Glutamatergic neuron (in vitro differentiated cells): ENCODE results near the gene SPEN. TPM values are rescaled to one million over a fixed set of nuclear protein-coding genes. Genes with fewer than 3 reads are reported as not detected.

Experiments used
- DNase-seq: peaks from one replicate; pipeline ENCODE4 v3.0.0; 2022
- H3K27ac Mint-ChIP-seq: one replicate; pipeline ENCODE4 v1.8.0; 2020; ENCODE audit warnings: mild to moderate bottlenecking, mixed read lengths, inconsistent platforms; ENCODE audit not compliant: unreplicated experiment
- H3K27me3 Mint-ChIP-seq: one replicate; pipeline ENCODE4 v1.8.0; 2020; ENCODE audit warnings: mild to moderate bottlenecking, moderate library complexity, mixed read lengths, inconsistent platforms; ENCODE audit not compliant: unreplicated experiment
- H3K36me3 Mint-ChIP-seq: one replicate; pipeline ENCODE4 v1.8.0; 2020; ENCODE audit warnings: mild to moderate bottlenecking, mixed read lengths, inconsistent platforms; ENCODE audit not compliant: unreplicated experiment
- H3K4me1 Mint-ChIP-seq: one replicate; pipeline ENCODE4 v1.8.0; 2020; ENCODE audit warnings: mild to moderate bottlenecking, low read depth, mixed read lengths, inconsistent platforms; ENCODE audit not compliant: unreplicated experiment
- H3K4me3 Mint-ChIP-seq: one replicate; pipeline ENCODE4 v1.8.0; 2020; ENCODE audit warnings: mild to moderate bottlenecking, mixed read lengths, inconsistent platforms; ENCODE audit not compliant: unreplicated experiment
- H3K9me3 Mint-ChIP-seq: one replicate; pipeline ENCODE4 v1.8.0; 2020; ENCODE audit warnings: mild to moderate bottlenecking, moderate library complexity, mixed read lengths, inconsistent platforms; ENCODE audit not compliant: unreplicated experiment
- long read RNA-seq: library from polyadenylated mRNA; unstranded; transcript quantifications from one replicate; pipeline ENCODE4 v2.0.0, GENCODE V29; 2020; ENCODE audit not compliant: unreplicated experiment
- total RNA-seq: library from RNA; stranded (reverse); fragmentation: NEBNext Ultra II Directional; extraction: Animal tissue kit (Norgen Biotek cat#: 25700); gene quantifications from one replicate; pipeline ENCODE4 v1.2.1, GENCODE V29; 2021; ENCODE audit not compliant: unreplicated experiment
- TF ChIP-seq, protein P1 (sequence below): fragments of 200-600 bp; sonication (generic); IDR thresholded peaks from one replicate; pipeline ENCODE4 v1.5.0; 2021; ENCODE audit not compliant: partially characterized antibody, unreplicated experiment

Gene SPEN, protein sequence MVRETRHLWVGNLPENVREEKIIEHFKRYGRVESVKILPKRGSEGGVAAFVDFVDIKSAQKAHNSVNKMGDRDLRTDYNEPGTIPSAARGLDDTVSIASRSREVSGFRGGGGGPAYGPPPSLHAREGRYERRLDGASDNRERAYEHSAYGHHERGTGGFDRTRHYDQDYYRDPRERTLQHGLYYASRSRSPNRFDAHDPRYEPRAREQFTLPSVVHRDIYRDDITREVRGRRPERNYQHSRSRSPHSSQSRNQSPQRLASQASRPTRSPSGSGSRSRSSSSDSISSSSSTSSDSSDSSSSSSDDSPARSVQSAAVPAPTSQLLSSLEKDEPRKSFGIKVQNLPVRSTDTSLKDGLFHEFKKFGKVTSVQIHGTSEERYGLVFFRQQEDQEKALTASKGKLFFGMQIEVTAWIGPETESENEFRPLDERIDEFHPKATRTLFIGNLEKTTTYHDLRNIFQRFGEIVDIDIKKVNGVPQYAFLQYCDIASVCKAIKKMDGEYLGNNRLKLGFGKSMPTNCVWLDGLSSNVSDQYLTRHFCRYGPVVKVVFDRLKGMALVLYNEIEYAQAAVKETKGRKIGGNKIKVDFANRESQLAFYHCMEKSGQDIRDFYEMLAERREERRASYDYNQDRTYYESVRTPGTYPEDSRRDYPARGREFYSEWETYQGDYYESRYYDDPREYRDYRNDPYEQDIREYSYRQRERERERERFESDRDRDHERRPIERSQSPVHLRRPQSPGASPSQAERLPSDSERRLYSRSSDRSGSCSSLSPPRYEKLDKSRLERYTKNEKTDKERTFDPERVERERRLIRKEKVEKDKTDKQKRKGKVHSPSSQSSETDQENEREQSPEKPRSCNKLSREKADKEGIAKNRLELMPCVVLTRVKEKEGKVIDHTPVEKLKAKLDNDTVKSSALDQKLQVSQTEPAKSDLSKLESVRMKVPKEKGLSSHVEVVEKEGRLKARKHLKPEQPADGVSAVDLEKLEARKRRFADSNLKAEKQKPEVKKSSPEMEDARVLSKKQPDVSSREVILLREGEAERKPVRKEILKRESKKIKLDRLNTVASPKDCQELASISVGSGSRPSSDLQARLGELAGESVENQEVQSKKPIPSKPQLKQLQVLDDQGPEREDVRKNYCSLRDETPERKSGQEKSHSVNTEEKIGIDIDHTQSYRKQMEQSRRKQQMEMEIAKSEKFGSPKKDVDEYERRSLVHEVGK (N-terminal part only)
- total RNA-seq = 52.4 TPM
- long read RNA-seq, partial matches to known transcripts = 13 of 15 reads
- long read RNA-seq, other reads (novel, unspliced or antisense) = 2 of 15 reads

DNA sequence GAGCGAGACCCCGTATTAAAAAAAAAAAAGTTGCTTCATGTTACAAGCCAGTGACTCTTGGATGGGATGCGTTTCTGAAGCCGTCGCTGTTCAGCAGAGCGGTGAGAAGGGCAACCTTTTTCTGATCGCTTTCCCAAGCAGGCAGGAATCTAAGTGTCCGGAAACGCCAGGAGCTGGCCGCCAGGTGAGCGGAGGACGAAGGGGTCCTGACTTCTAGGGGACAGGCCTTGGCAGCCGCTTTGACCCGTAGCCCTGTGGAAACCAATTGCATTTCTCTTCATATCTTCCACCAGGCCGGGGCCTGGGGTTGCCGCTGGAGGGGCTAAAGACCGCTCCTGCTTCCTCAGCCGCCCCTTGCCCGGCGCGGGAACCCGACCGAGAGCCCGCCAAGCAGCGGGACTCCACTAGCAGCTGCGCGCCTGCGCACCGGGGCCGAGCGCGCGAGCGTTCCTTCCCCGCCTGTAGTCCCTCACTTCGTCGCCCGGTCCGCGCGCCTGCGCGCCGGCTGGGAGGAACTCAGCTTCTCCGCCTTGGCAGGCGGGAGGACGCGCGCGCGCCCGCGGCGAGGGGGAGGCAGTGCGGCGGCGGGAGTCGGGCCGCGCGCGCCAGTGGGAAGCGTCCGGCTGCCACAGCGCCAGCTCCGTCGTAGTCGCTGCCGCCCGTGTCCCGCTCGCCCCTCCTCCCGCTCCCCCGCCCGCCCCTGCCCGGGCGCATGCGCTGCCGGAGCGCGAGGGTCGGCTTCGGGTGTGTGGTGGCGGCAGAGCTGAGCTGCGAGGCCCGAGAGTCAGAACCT is at the start of gene SPEN:
Gene SPEN, plus strand, starts transcription at position 608 of the 793 bp plus-strand sequence. CDS start 361 bp downstream, outside the sequence.
- peak; percentile 99 for DNase-seq
- Mint-ChIP-seq H3K4me1 (peaks cover 18% of the 10 kb centered on the region), H3K27me3 (peaks cover 16% of the 10 kb centered on the region), H3K27ac (peak within 1 kb of the TSS; percentile 100), H3K9me3 (peaks cover 13% of the 10 kb centered on the region), H3K36me3 (no peaks in the 10 kb centered on the region), H3K4me3 (peak within 1 kb of the TSS; percentile 95)
- TF ChIP-seq, protein P1, sequence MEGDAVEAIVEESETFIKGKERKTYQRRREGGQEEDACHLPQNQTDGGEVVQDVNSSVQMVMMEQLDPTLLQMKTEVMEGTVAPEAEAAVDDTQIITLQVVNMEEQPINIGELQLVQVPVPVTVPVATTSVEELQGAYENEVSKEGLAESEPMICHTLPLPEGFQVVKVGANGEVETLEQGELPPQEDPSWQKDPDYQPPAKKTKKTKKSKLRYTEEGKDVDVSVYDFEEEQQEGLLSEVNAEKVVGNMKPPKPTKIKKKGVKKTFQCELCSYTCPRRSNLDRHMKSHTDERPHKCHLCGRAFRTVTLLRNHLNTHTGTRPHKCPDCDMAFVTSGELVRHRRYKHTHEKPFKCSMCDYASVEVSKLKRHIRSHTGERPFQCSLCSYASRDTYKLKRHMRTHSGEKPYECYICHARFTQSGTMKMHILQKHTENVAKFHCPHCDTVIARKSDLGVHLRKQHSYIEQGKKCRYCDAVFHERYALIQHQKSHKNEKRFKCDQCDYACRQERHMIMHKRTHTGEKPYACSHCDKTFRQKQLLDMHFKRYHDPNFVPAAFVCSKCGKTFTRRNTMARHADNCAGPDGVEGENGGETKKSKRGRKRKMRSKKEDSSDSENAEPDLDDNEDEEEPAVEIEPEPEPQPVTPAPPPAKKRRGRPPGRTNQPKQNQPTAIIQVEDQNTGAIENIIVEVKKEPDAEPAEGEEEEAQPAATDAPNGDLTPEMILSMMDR = no peak

DNA sequence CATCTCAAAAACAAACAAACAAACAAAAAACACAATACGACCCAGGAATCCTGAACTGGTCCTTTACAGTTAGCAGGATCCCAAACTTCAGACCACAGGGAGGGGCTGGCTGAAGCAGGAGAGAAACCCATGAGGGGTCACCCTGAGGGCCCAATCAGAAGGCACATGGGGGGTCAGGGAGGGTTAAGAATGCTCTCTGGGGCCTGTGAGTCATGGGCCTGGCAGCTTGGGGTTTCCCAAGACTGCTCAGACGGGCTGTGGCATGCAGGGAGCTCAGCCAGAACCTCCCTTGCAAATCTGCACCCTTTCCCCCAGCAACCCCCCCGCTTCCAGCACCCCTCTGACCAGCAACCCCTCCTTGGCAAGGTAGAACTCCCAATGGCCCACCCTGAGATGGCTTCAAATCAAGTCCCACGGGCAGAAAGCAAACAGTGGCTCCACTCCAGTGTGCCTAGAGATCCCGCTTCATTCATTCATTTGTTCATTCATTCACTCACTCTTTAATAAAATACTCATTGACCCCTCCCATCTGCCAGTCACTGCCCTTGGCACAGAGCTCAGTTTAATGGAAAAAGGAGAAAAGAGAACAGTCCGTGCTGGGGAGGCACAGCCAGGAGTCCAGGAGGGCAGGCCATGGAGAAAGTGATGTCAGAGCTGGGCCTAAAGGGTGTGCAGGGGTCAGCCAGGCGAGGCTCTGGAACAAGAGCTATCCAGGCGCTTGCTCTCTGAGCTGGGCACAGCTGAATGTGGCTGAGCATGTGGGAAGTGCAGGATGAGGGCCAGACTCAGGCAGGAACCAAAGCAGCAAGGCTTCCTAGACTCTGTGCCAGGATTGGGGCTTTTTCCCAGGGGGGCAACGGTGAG is 48.3 kb upstream of the SPEN start:
- H3K27ac Mint-ChIP-seq = no peak overlapping the region
- no peaks in the 10 kb centered on the region for H3K9me3 Mint-ChIP-seq
- no peaks in the 10 kb centered on the region for H3K36me3 Mint-ChIP-seq
- TF ChIP-seq, protein P1 = no peak
- H3K4me3 Mint-ChIP-seq = no peak overlapping the region
- H3K4me1 Mint-ChIP-seq = peaks cover 6% of the 10 kb centered on the region
- H3K27me3 Mint-ChIP-seq = peaks cover 4% of the 10 kb centered on the region
- DNase-seq = no peak

DNA sequence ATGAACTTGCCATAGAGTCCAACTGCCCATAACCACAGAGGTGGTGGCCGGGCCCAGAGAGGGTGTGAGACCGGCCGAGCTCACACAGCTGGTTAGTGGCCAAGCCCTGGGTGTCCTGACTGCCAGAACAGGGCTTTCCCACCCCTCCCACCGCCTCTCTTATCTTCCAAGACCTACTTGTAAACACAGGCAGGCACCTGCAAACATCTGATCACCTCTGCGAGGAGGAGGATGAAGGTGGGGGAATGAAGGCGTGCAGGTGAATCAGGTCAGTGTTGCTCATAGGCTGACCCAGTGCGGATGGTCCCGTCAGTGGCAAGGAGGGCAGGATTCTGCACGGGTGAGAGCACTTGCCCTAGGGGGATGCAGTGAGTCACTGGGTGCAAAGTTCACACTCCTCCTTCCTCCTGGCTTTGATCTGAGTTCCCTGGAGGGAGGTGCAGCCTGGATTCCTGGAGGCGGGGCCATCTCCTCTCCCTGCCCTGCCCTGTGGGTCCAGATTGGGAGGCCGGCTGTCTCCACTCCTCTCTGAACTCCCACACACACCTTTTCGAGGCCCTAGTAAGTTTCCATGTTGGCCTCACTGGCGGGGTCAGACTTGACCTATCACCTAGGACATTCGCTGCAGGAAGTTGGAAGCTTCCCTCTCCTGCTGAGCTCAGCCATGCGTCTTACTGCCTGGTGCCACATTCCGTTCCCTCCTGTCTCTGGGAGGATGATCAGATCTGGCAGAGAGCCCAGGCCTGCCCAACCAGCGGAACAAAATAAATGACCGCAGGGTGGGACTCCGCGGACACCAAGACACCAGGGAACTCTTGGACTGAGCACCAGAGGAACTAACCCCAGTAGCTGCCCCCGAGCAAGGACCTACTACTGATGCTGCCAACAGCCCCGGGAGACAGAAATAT is 47.3 kb upstream of the SPEN start:
- H3K9me3 Mint-ChIP-seq = no peaks in the 10 kb centered on the region
- H3K27me3 Mint-ChIP-seq = peaks cover 4% of the 10 kb centered on the region
- H3K4me3 Mint-ChIP-seq = no peak overlapping the region
- TF ChIP-seq, protein P1 = no peak
- H3K4me1 Mint-ChIP-seq = peaks cover 6% of the 10 kb centered on the region
- H3K36me3 Mint-ChIP-seq = no peaks in the 10 kb centered on the region
- no peak overlapping the region for H3K27ac Mint-ChIP-seq
- no peak for DNase-seq
